Stomach (tissue), 9 donors: Measurements from ENCODE around the gene LTF. TPM values are rescaled to one million over a fixed set of nuclear protein-coding genes. Genes with fewer than 3 reads are reported as not detected.

Experiments
- DNase-seq, 2 donors: peaks; one replicate each; pipeline versions ENCODE4 v3.0.0 to v3.0.0-alpha.2; 2013 to 2019
- H3K27ac ChIP-seq, 5 donors: fragments of 200-600 bp in 4 of 5; sonication (generic) in 4 of 5; one replicate each; pipeline ENCODE4 v1.5.1; 2013 to 2019; ENCODE audit warnings: mild to moderate bottlenecking in 1 of 5, moderate library complexity in 1 of 5
- H3K27me3 ChIP-seq, 3 donors: fragments of 200-600 bp; sonication (generic); one replicate each; pipeline ENCODE4 v1.5.1; 2017 to 2019; ENCODE audit warnings: mixed run types in 1 of 3
- H3K36me3 ChIP-seq, 4 donors: fragments of 200-600 bp; sonication (generic); 1 replicate in 3 of 4; 2 replicates in 1 of 4; pipeline ENCODE4 v1.5.1; 2016 to 2019
- H3K4me1 ChIP-seq, 4 donors: fragments of 200-600 bp; sonication (generic); one replicate each; pipeline ENCODE4 v1.5.1; 2016 to 2019
- H3K4me3 ChIP-seq, 4 donors: fragments of 200-600 bp; sonication (generic) in 3 of 4; one replicate each; pipeline ENCODE4 v1.5.1; 2016 to 2019; ENCODE audit warnings: mild to moderate bottlenecking in 1 of 4
- H3K9me3 ChIP-seq, 4 donors: fragments of 200-600 bp; sonication (generic); one replicate each; pipeline ENCODE4 v1.5.1; 2016 to 2019
- CTCF ChIP-seq, 7 experiments: fragments of 450-650 bp in 4 of 7; fragments of 200-600 bp in 3 of 7; sonication (generic) in 3 of 7; IDR thresholded peaks; one replicate each; pipeline ENCODE4 v1.5.1; 2016 to 2019; ENCODE audit warnings: antibody characterized with exemption in 7 of 7, control low read depth in 2 of 7, mild to moderate bottlenecking in 1 of 7
- EP300 ChIP-seq: sonication (generic); formaldehyde crosslinking; IDR thresholded peaks from one replicate; pipeline ENCODE4 v1.6.1; 2017; ENCODE audit warnings: antibody characterized with exemption
- POLR2A ChIP-seq, 4 donors: fragments of 450-650 bp; IDR thresholded peaks; one replicate each; pipeline ENCODE4 v1.6.1; 2016; ENCODE audit warnings: antibody characterized with exemption in 4 of 4, control low read depth in 2 of 4, mild to moderate bottlenecking in 1 of 4, moderate library complexity in 1 of 4
- POLR2AphosphoS5 ChIP-seq, 3 donors: sonication (generic); formaldehyde crosslinking; IDR thresholded peaks; one replicate each; pipeline ENCODE4 v1.6.1; 2016; ENCODE audit warnings: antibody characterized with exemption in 3 of 3
- WGBS, 5 donors: extraction: QIAGEN DNeasy Blood & Tissue Kit in 3 of 5; methylation state at CpG; one replicate each; pipeline versions ENCODE4 v1.1.5 to v1.1.7; 2013 to 2018; 5-methylcytosine and 5-hydroxymethylcytosine counted together
- intact Hi-C: fragments of 100-400 bp; cut with DNase I; formaldehyde crosslinking; loops from one replicate; pipeline ENCODE4 v1.15.1; 2023; ENCODE audit warnings: low total_unique reads
- polyA plus RNA-seq, 3 donors: library from polyadenylated mRNA; stranded (reverse); fragments of 200-250 nt; gene quantifications; one replicate each; pipeline ENCODE4 v1.2.3, GENCODE V29; 2013
- total RNA-seq, 5 donors: library from RNA; depleted of rRNA; stranded (reverse); fragments of >200 nt; gene quantifications; one replicate each; pipeline versions ENCODE4 v1.1.0 to v1.2.3, GENCODE V29; 2014 to 2016
- donor health status: healthy with polysubstance abuse.
- donor health status: Bipolar disorder and iron deficiency.
- donor health status: healthy.

Gene LTF
- total and polyA plus RNA-seq, 8 donors: 0.58 to 1,112 (median 106) TPM

- Histone ChIP-seq H3K4me3 (no peak overlapping the region), H3K27me3 (no peaks in the 10 kb centered on the region), H3K27ac (no peak overlapping the region), H3K36me3 (no peaks in the 10 kb centered on the region), H3K4me1 (no peaks in the 10 kb centered on the region), H3K9me3 (peaks cover 0 to 7% (median 5%) of the 10 kb centered on the region in 4 donors)
- no peak for DNase-seq
- 84 to 90% (median 87%) methylated on average over 6 of the region's 6 CpGs for WGBS, 5 donors
- intact Hi-C loops: no loop called here
- TF ChIP-seq POLR2AphosphoS5 (IDR thresholded peaks at IDR 0.05) (no peak), CTCF (IDR thresholded peaks at IDR 0.05) (no peak), POLR2A (IDR thresholded peaks at IDR 0.05) (no peak), EP300 (no peak)
Measured at GRCh38 chr3:46477756-46478155, 13.1 kb upstream of the LTF start.

- WGBS, 5 donors: 80 to 86% (median 83%) methylated on average over 4 of the region's 4 CpGs
- Histone ChIP-seq H3K27me3 (no peaks in the 10 kb centered on the region), H3K9me3 (peaks cover 0 to 7% (median 5%) of the 10 kb centered on the region in 4 donors), H3K4me3 (no peak overlapping the region), H3K27ac (no peak overlapping the region), H3K4me1 (no peaks in the 10 kb centered on the region), H3K36me3 (no peaks in the 10 kb centered on the region)
- DNase-seq: no peak
- TF ChIP-seq CTCF (IDR thresholded peaks at IDR 0.05): no peak
- no peak for TF ChIP-seq EP300
- no peak for TF ChIP-seq POLR2A (IDR thresholded peaks at IDR 0.05)
- no peak for TF ChIP-seq POLR2AphosphoS5 (IDR thresholded peaks at IDR 0.05)
- intact Hi-C loops: no loop called here
Measured at GRCh38 chr3:46477145-46477544, 12.4 kb upstream of the LTF start.

DNA sequence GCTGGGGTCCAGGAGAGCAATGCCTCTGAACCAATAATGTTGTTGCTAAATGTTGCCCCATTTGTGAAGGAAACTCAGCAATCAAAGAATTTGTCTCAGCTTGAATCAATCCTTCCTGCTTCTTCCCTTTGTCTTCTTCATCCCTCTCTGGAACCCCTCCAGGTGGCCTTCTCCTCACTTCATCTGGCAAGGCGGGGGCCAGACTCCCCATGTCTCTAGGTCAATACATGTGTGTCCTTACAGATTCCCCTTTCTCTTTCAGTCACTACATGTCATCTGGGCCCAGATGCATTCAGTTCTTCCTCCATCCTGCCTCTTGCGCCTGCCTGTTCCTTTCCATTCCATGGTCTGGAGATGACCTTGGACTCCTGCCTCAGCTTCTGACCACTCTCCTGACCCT lies 8.0 kb upstream of the LTF start:
- Histone ChIP-seq H3K27me3 (no peaks in the 10 kb centered on the region), H3K9me3 (peaks cover 0 to 7% (median 5%) of the 10 kb centered on the region in 4 donors), H3K4me1 (peaks cover 0 to 23% (median 3%) of the 10 kb centered on the region in 4 donors), H3K36me3 (no peaks in the 10 kb centered on the region), H3K4me3 (no peak overlapping the region), H3K27ac (no peak overlapping the region)
- no peak for DNase-seq
- TF ChIP-seq POLR2A (IDR thresholded peaks at IDR 0.05): no peak
- TF ChIP-seq EP300: no peak
- TF ChIP-seq CTCF (IDR thresholded peaks at IDR 0.05): no peak
- no peak for TF ChIP-seq POLR2AphosphoS5 (IDR thresholded peaks at IDR 0.05)
- intact Hi-C loops: no loop called here
- WGBS, 5 donors: 86 to 97% (median 92%) methylated on average over 2 of the region's 2 CpGs

DNA sequence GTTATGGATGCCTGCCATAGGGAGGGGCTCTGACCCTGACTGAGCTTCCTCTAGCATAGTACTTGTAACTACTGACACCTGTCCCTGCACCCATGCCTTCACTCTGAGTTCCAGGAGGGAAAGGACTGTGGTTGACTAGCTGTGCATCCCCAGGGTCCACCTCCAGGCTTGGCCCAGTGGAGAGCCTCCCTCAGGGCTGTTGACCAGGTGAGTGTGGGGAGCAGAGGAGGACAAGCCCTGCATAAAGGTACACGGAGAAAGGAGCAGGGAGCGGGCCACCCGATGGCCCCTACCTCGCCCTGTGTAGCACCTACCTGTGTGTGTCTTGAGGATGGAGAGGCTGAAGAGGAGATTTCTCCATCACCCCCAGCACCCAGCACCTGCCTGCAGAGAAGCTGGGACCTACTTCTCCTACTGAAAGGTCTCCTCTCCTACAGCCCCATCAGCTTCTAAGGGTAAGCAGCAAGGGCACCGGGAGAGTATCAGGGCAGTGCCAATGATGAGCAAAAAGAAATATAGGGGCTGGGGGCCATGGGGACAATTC lies 6.7 kb upstream of the LTF start:
- no peak for DNase-seq
- 84 to 98% (median 94%) methylated on average over 5 of the region's 5 CpGs for WGBS, 5 donors
- no peak for TF ChIP-seq CTCF (IDR thresholded peaks at IDR 0.05)
- no peak for TF ChIP-seq EP300
- TF ChIP-seq POLR2A (IDR thresholded peaks at IDR 0.05): no peak
- no peak for TF ChIP-seq POLR2AphosphoS5 (IDR thresholded peaks at IDR 0.05)
- Histone ChIP-seq H3K36me3 (no peaks in the 10 kb centered on the region), H3K27ac (no peak overlapping the region), H3K4me3 (no peak overlapping the region), H3K9me3 (peaks cover 0 to 7% (median 5%) of the 10 kb centered on the region in 4 donors), H3K4me1 (peaks cover 0 to 23% (median 4%) of the 10 kb centered on the region in 4 donors), H3K27me3 (no peaks in the 10 kb centered on the region)
- intact Hi-C loops: no loop called here
